ENCODE data around the gene ZNF541.

- TF ChIP-seq POLR2AphosphoS5 (IDR thresholded peaks at IDR 0.05; ENCODE audit: borderline replicate concordance, low read depth, low read length) (no peak), EZH2 (IDR thresholded peaks at IDR 0.05) (no peak), FOXP2 (optimal IDR thresholded peaks at IDR 0.05; ENCODE audit: control extremely low read depth, extremely low read length, insufficient read depth) (no peak)
Observed at GRCh38 chr19:47601180-47601904, 28.4 kb upstream of the ZNF541 start.

Data from SK-N-MC (cell line).